ENCODE results near the gene BPIFA1. TPM values are rescaled to one million over a fixed set of nuclear protein-coding genes. Genes with fewer than 3 reads are reported as not detected.

BPIFA1 gene
- total and polyA plus RNA-seq, 9 of the 15 experiments (the other 6 are each of a cell fraction or from before 2014, with no cell fraction given): not detected

- TF ChIP-seq ID3 (CRISPR knock-in tag; IDR thresholded peaks at IDR 0.05) (no peak), ID3 (tag; IDR thresholded peaks at IDR 0.05) (no peak), IFI16 (CRISPR knock-in tag; IDR thresholded peaks at IDR 0.05) (no peak), PREB (CRISPR knock-in tag; IDR thresholded peaks at IDR 0.05) (no peak), ZNF780A (CRISPR knock-in tag; IDR thresholded peaks at IDR 0.05) (no peak), XRCC5 (IDR thresholded peaks at IDR 0.05; ENCODE audit: low read depth, low read length) (no peak), THRAP3 (IDR thresholded peaks at IDR 0.05; ENCODE audit: borderline replicate concordance) (no peak), E2F8 (IDR thresholded peaks at IDR 0.05; ENCODE audit: low read depth, partially characterized antibody) (no peak), HOXB6 (CRISPR knock-in tag; IDR thresholded peaks at IDR 0.05; ENCODE audit: borderline replicate concordance) (no peak), RFX5 (IDR thresholded peaks at IDR 0.05; ENCODE audit: low read depth, low read length) (no peak), MCM7 (IDR thresholded peaks at IDR 0.05) (no peak)
- TF ChIP-seq, protein P1, sequence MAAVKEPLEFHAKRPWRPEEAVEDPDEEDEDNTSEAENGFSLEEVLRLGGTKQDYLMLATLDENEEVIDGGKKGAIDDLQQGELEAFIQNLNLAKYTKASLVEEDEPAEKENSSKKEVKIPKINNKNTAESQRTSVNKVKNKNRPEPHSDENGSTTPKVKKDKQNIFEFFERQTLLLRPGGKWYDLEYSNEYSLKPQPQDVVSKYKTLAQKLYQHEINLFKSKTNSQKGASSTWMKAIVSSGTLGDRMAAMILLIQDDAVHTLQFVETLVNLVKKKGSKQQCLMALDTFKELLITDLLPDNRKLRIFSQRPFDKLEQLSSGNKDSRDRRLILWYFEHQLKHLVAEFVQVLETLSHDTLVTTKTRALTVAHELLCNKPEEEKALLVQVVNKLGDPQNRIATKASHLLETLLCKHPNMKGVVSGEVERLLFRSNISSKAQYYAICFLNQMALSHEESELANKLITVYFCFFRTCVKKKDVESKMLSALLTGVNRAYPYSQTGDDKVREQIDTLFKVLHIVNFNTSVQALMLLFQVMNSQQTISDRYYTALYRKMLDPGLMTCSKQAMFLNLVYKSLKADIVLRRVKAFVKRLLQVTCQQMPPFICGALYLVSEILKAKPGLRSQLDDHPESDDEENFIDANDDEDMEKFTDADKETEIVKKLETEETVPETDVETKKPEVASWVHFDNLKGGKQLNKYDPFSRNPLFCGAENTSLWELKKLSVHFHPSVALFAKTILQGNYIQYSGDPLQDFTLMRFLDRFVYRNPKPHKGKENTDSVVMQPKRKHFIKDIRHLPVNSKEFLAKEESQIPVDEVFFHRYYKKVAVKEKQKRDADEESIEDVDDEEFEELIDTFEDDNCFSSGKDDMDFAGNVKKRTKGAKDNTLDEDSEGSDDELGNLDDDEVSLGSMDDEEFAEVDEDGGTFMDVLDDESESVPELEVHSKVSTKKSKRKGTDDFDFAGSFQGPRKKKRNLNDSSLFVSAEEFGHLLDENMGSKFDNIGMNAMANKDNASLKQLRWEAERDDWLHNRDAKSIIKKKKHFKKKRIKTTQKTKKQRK (IDR thresholded peaks at IDR 0.05; ENCODE audit: borderline replicate concordance, low read depth, low read length): no peak
Observed at GRCh38 chr20:33246077-33246476, 10.3 kb downstream of the BPIFA1 start (continued).

Measured in K562 (cell line).